ENCODE measurements around the gene CCDC85C. TPM values are rescaled to one million over a fixed set of nuclear protein-coding genes. Genes with fewer than 3 reads are reported as not detected.

CCDC85C gene
- total RNA-seq, 1 experiment from 2014 or later, result 42.3 TPM

- Histone ChIP-seq H4K20me1 (ENCODE audit: insufficient read depth) (no peaks in the 10 kb centered on the region), H3K36me3 (ENCODE audit: control insufficient read depth in 1 of 2, insufficient read depth in 2 of 2, low read length in 2 of 2) (peaks cover 0 to 12% of the 10 kb centered on the region in 2 experiments; a peak in 2 of 4 replicates), H3K4me1 (ENCODE audit: control insufficient read depth in 1 of 2, insufficient read depth in 2 of 2, low read length in 2 of 2) (0 out of 4 replicates have a peak, but pooled peaks cover 0 to 4% of the 10 kb centered on the region in 2 experiments), H3K4me2 (ENCODE audit: low read length) (no peak overlapping the region), H3K4me3 (replicated peaks in 1 of 2; ENCODE audit: low read depth in 1 of 2, low read length in 2 of 2) (no peak overlapping the region), H3K9ac (ENCODE audit: low read length) (no peak overlapping the region), H3K79me2 (ENCODE audit: insufficient read depth, low read length) (peaks cover 44% of the 10 kb centered on the region), H3K9me2 (ENCODE audit: insufficient read depth) (no peaks in the 10 kb centered on the region), H3K27me3 (ENCODE audit: insufficient read depth, low read length) (no peaks in the 10 kb centered on the region), H3K9me3 (ENCODE audit: control insufficient read depth in 1 of 2, insufficient read depth in 1 of 2, low read depth in 1 of 2, low read length in 2 of 2) (no peaks in the 10 kb centered on the region), H3K27ac (ENCODE audit: low read depth, low read length) (no peak overlapping the region), H2AFZ (ENCODE audit: low read depth, low read length, poor library complexity, severe bottlenecking) (no peak overlapping the region)
- intact Hi-C loops (cut with micrococcal nuclease), result no loop called here
- ChIA-PET POLR2A (interaction anchor here (1.4 kb wide), 1 partner anchor 14 kb away, joined by 4 read pairs; the partner anchor contains the start of genes CCNK and SETD3), RAD21 (ENCODE audit: low non-redundant PET in 1 of 2, low total read pairs in 2 of 2, uncharacterized antibody in 2 of 2, unreplicated experiment in 2 of 2) (no interaction called here), CTCF (no interaction called here)
- DNase-seq (ENCODE audit: low read depth, low spot score), result no peak
- no TSS peak for BruUV-seq (replicated peaks)
- TF ChIP-seq EGR1 (IDR thresholded peaks at IDR 0.05; ENCODE audit: low read depth), result no peak
- no peak for TF ChIP-seq ZNF274 (IDR thresholded peaks at IDR 0.05; ENCODE audit: low read depth, low read length)
- no peak for TF ChIP-seq REST (IDR thresholded peaks at IDR 0.05; ENCODE audit: low read depth)
- TF ChIP-seq SIN3A (IDR thresholded peaks at IDR 0.05; ENCODE audit: low read depth), result no peak
- TF ChIP-seq YY1 (IDR thresholded peaks at IDR 0.05; ENCODE audit: extremely low read depth, insufficient replicate concordance, low read depth, low read length), result no peak
- no peak for TF ChIP-seq POLR2A (IDR thresholded peaks at IDR 0.05; ENCODE audit: borderline replicate concordance, extremely low read depth, insufficient read depth, insufficient read length)
- ATAC-seq, result no peak
Measured at GRCh38 chr14:99466758-99467157, 137.2 kb downstream of the CCDC85C start.

GRCh38 chr14:99465288-99465687 is 138.7 kb downstream of the CCDC85C start:
- no peak overlapping the region for H3K4me3 ChIP-seq (replicated peaks in 1 of 2; ENCODE audit: low read depth in 1 of 2, low read length in 2 of 2)
- H3K9me3 ChIP-seq (ENCODE audit: control insufficient read depth in 1 of 2, insufficient read depth in 1 of 2, low read depth in 1 of 2, low read length in 2 of 2), result no peaks in the 10 kb centered on the region
- TF ChIP-seq RAD21 (IDR thresholded peaks at IDR 0.05; ENCODE audit: low read depth) (no peak), ZNF274 (IDR thresholded peaks at IDR 0.05; ENCODE audit: low read depth, low read length) (no peak), ZFX (IDR thresholded peaks at IDR 0.05) (no peak), SP1 (IDR thresholded peaks at IDR 0.05; ENCODE audit: low read depth) (no peak), YY1 (IDR thresholded peaks at IDR 0.05; ENCODE audit: extremely low read depth, insufficient replicate concordance, low read depth, low read length) (no peak)
- no peak for ATAC-seq
- CTCF ChIA-PET, result no interaction called here
- H3K9ac ChIP-seq (ENCODE audit: low read length), result no peak overlapping the region
- no peaks in the 10 kb centered on the region for H3K9me2 ChIP-seq (ENCODE audit: insufficient read depth)
- no peak overlapping the region for H2AFZ ChIP-seq (ENCODE audit: low read depth, low read length, poor library complexity, severe bottlenecking)
- H3K4me2 ChIP-seq (ENCODE audit: low read length), result no peak overlapping the region
- intact Hi-C loops (cut with micrococcal nuclease), result no loop called here
- RAD21 ChIA-PET (ENCODE audit: low non-redundant PET in 1 of 2, low total read pairs in 2 of 2, uncharacterized antibody in 2 of 2, unreplicated experiment in 2 of 2), result no interaction called here
- H3K27me3 ChIP-seq (ENCODE audit: insufficient read depth, low read length), result no peaks in the 10 kb centered on the region
- POLR2A ChIA-PET, result no interaction called here
- H3K4me1 ChIP-seq (ENCODE audit: control insufficient read depth in 1 of 2, insufficient read depth in 2 of 2, low read length in 2 of 2), result 0 out of 4 replicates have a peak, but pooled peaks cover 0 to 4% of the 10 kb centered on the region in 2 experiments
- BruUV-seq (replicated peaks), result no TSS peak
- H4K20me1 ChIP-seq (ENCODE audit: insufficient read depth), result no peaks in the 10 kb centered on the region
- no peak overlapping the region for H3K27ac ChIP-seq (ENCODE audit: low read depth, low read length)
- H3K36me3 ChIP-seq (ENCODE audit: control insufficient read depth in 1 of 2, insufficient read depth in 2 of 2, low read length in 2 of 2), result peaks cover 0 to 12% of the 10 kb centered on the region in 2 experiments; a peak in 2 of 4 replicates
- no peak for DNase-seq (ENCODE audit: low read depth, low spot score)
- H3K79me2 ChIP-seq (ENCODE audit: insufficient read depth, low read length), result peaks cover 30% of the 10 kb centered on the region

Measured in HCT116 (cell line).